ENCODE data around the gene PANK4.
"Not testable (repeated sequence)": the region's sequence is repeated elsewhere in the genome, so short reads cannot be mapped to it uniquely, and the experiment has no call there.

PANK4 gene

GRCh38 chr1:2525920-2526823 lies at the start of gene PANK4:
Gene PANK4 (minus strand): TSS chr1:2526596. CDS start chr1:2526587, 9 bp downstream.
- DNase-seq, result peak; percentile 89

- no peak for DNase-seq
Observed at GRCh38 chr1:2574350-2574749, 48.0 kb upstream of the PANK4 start.

- no peak for DNase-seq
Observed at GRCh38 chr1:2573250-2573920, 47.0 kb upstream of the PANK4 start.

GRCh38 chr1:2571348-2571747 lies 45.0 kb upstream of the PANK4 start:
- DNase-seq, result no peak

- DNase-seq, result no peak
Observed at GRCh38 chr1:2570332-2570731, 43.9 kb upstream of the PANK4 start.

- DNase-seq, result not testable (repeated sequence)
Observed at GRCh38 chr1:2569703-2570102, 43.3 kb upstream of the PANK4 start.

- DNase-seq, result no peak
Observed at GRCh38 chr1:2569060-2569459, 42.7 kb upstream of the PANK4 start.

GRCh38 chr1:2568187-2568816 lies 41.9 kb upstream of the PANK4 start:
- DNase-seq, result not testable (repeated sequence)

- no peak for DNase-seq
Observed at GRCh38 chr1:2567083-2567679, 40.8 kb upstream of the PANK4 start.

GRCh38 chr1:2566101-2567045 lies 40.0 kb upstream of the PANK4 start:
- no peak for DNase-seq

- no peak for DNase-seq
Observed at GRCh38 chr1:2564815-2565374, 38.5 kb upstream of the PANK4 start.

GRCh38 chr1:2564006-2564814 lies 37.8 kb upstream of the PANK4 start:
- DNase-seq, result no peak

GRCh38 chr1:2563205-2563604 lies 36.8 kb upstream of the PANK4 start:
- no peak for DNase-seq

- peak; percentile 58 for DNase-seq
Observed at GRCh38 chr1:2561898-2562895, 35.8 kb upstream of the PANK4 start.

- no peak for DNase-seq
Observed at GRCh38 chr1:2561446-2561845, 35.0 kb upstream of the PANK4 start.

GRCh38 chr1:2560299-2561073 lies 34.1 kb upstream of the PANK4 start:
- DNase-seq, result no peak

GRCh38 chr1:2559509-2560298 lies 33.3 kb upstream of the PANK4 start:
- DNase-seq, result no peak

GRCh38 chr1:2558861-2559260 lies 32.5 kb upstream of the PANK4 start:
- no peak for DNase-seq
